A549 (cell line): ENCODE data around the gene NAV2. TPM values are rescaled to one million over a fixed set of nuclear protein-coding genes. Genes with fewer than 3 reads are reported as not detected.

ENCODE experiments used
- ATAC-seq, 2 experiments: fragments of 200-7000 bp in 1 of 2; fragments of >200 bp in 1 of 2; cut with Nextera tagmentation in 1 of 2; cut with Tn5 transposase in 1 of 2; 3 replicates each; pipeline versions ENCODE4 v1.8.0 to v1.9.1; 2018 to 2020; ENCODE audit warnings: mild to moderate bottlenecking in 1 of 2, moderate library complexity in 1 of 2
- CTCF ChIA-PET: fragments of 300-600 bp; sonication (Branson Sonifier 250); formaldehyde crosslinking; extraction: SDS; loops from one replicate; lab custom pipeline; 2021; ENCODE audit warnings: antibody characterized with exemption, inconsistent platforms; lab: Yijun Ruan, JAX
- POLR2A ChIA-PET: fragments of 350-600 bp; formaldehyde crosslinking; extraction: SDS; loops from one replicate; lab custom pipeline; 2021; ENCODE audit warnings: antibody characterized with exemption, inconsistent platforms; lab: Yijun Ruan, JAX
- DNase-seq, 2 experiments: peaks; one replicate each; pipeline versions ENCODE4 v3.0.0 to v3.0.0-alpha.2; 2011 to 2016; ENCODE audit warnings: low read depth in 1 of 2, low spot score in 1 of 2
- FAIRE-seq: peaks from 2 replicates; lab custom pipeline; 2011; peaks lifted over from hg19 to GRCh38; lab: Jason Lieb, UNC
- H3K27ac ChIP-seq, 2 experiments: fragments of >200 bp; sonication (Bioruptor Twin); formaldehyde crosslinking; 3 replicates each; pipeline ENCODE4 v1.5.1; 2016 to 2017
- H3K4me1 ChIP-seq: fragments of >200 bp; sonication (Bioruptor Twin); formaldehyde crosslinking; 3 replicates; pipeline ENCODE4 v1.6.1; 2016
- H3K4me2 ChIP-seq: fragments of >200 bp; sonication (Bioruptor Twin); formaldehyde crosslinking; 3 replicates; pipeline ENCODE4 v1.6.1; 2016
- H3K4me3 ChIP-seq: fragments of >200 bp; sonication (Bioruptor Twin); formaldehyde crosslinking; 3 replicates; pipeline ENCODE4 v1.5.1; 2016
- H3K9me3 ChIP-seq: fragments of >200 bp; sonication (Bioruptor Twin); formaldehyde crosslinking; 3 replicates; pipeline ENCODE4 v1.6.1; 2016
- CBX8 ChIP-seq: fragments of 200-600 bp; sonication (generic); IDR thresholded peaks from 2 replicates; pipeline ENCODE4 v1.6.1; 2016
- CHD2 ChIP-seq: fragments of 150-350 bp; IDR thresholded peaks from 2 replicates; pipeline ENCODE4 v1.6.1; 2014; ENCODE audit warnings: low read length; ENCODE audit not compliant: partially characterized antibody
- EHMT2 ChIP-seq: fragments of 200-600 bp; sonication (generic); IDR thresholded peaks from 2 replicates; pipeline ENCODE4 v1.6.1; 2016; ENCODE audit warnings: antibody characterized with exemption, low read depth, mild to moderate bottlenecking, moderate library complexity
- ESRRA ChIP-seq: fragments of 150-350 bp; IDR thresholded peaks from 2 replicates; pipeline ENCODE4 v1.6.1; 2014; ENCODE audit warnings: mild to moderate bottlenecking, low read length, borderline replicate concordance
- FOSB ChIP-seq: fragments of 250-450 bp; sonication (Bioruptor Pico); IDR thresholded peaks from 2 replicates; pipeline ENCODE4 v1.5.0; 2020; ENCODE audit warnings: mild to moderate bottlenecking, moderate library complexity
- HEYL ChIP-seq: fragments of 250-450 bp; sonication (Bioruptor Pico); IDR thresholded peaks from 2 replicates; pipeline ENCODE4 v1.8.0; 2021; ENCODE audit warnings: mild to moderate bottlenecking, moderate library complexity
- HOXA7 ChIP-seq: fragments of 250-450 bp; sonication (Bioruptor Pico); IDR thresholded peaks from 2 replicates; pipeline ENCODE4 v1.5.0; 2020; ENCODE audit warnings: mild to moderate bottlenecking, moderate library complexity
- JUNB ChIP-seq: fragments of >200 bp; sonication (Bioruptor Twin); formaldehyde crosslinking; IDR thresholded peaks from 2 replicates; pipeline ENCODE4 v1.6.1; 2016
- KDM1A ChIP-seq: fragments of 200-600 bp; sonication (generic); IDR thresholded peaks from 2 replicates; pipeline ENCODE4 v1.6.1; 2016; ENCODE audit warnings: low read depth, mild to moderate bottlenecking
- POLR2AphosphoS2 ChIP-seq: conservative IDR thresholded peaks from 2 replicates; pipeline ENCODE4 v1.6.1; 2012; ENCODE audit warnings: low read length, improper control_type of control experiment, inconsistent platforms
- RARB ChIP-seq: fragments of 250-450 bp; sonication (Bioruptor Pico); IDR thresholded peaks from 2 replicates; pipeline ENCODE4 v1.8.0; 2021; ENCODE audit warnings: mild to moderate bottlenecking, moderate library complexity
- RCOR1 ChIP-seq: fragments of 150-350 bp; IDR thresholded peaks from 2 replicates; pipeline ENCODE4 v1.6.1; 2014; ENCODE audit warnings: antibody characterized with exemption, low read length, low read depth
- RFX5 ChIP-seq: fragments of 450-650 bp; IDR thresholded peaks from 2 replicates; pipeline ENCODE4 v1.7.1; 2014; ENCODE audit warnings: antibody characterized with exemption, mild to moderate bottlenecking, moderate library complexity
- RNF2 ChIP-seq: fragments of 200-600 bp; sonication (generic); IDR thresholded peaks from 2 replicates; pipeline ENCODE4 v1.6.1; 2016; ENCODE audit warnings: low read depth, mild to moderate bottlenecking, antibody characterized with exemption, moderate library complexity, borderline replicate concordance
- SMC3 ChIP-seq: fragments of >200 bp; sonication (Bioruptor Twin); formaldehyde crosslinking; IDR thresholded peaks from 3 replicates; pipeline ENCODE4 v1.6.1; 2018; ENCODE audit warnings: inconsistent platforms
- TFCP2L1 ChIP-seq: fragments of 250-450 bp; sonication (Bioruptor Pico); IDR thresholded peaks from 2 replicates; pipeline ENCODE4 v1.5.0; 2021; ENCODE audit warnings: mild to moderate bottlenecking
- TP53 ChIP-seq: fragments of 250-450 bp; sonication (Bioruptor Pico); IDR thresholded peaks from 2 replicates; pipeline ENCODE4 v1.5.0; 2021; ENCODE audit warnings: mild to moderate bottlenecking, moderate library complexity
- ZFP36 ChIP-seq: fragments of 450-650 bp; IDR thresholded peaks from 2 replicates; pipeline ENCODE4 v1.6.1; 2014; ENCODE audit warnings: borderline replicate concordance; ENCODE audit not compliant: partially characterized antibody
- WGBS: methylation state at CpG from one replicate; pipeline ENCODE4 v1.1.6; 2017; ENCODE audit errors: missing lambda C conversion rate; 5-methylcytosine and 5-hydroxymethylcytosine counted together
- polyA plus RNA-seq, 4 experiments: library from polyadenylated mRNA; depleted of rRNA in 3 of 4; stranded (reverse); fragments of >200 nt; fragmentation: RNase III in 1 of 4; extraction: RNeasy Plus Mini Kit Qiagen cat#74134 plus additional on column Dnase treatment in 1 of 4; gene quantifications; 2 replicates in 3 of 4; 3 replicates in 1 of 4; pipeline ENCODE4 v1.2.3, GENCODE V29; 2011 to 2017
- TF ChIP-seq, protein P1 (sequence below): fragments of 250-450 bp; sonication (Bioruptor Pico); IDR thresholded peaks from 2 replicates; pipeline ENCODE4 v1.5.0; 2021; ENCODE audit warnings: mild to moderate bottlenecking, moderate library complexity, borderline replicate concordance
- TF ChIP-seq, protein P2 (sequence below): IDR thresholded peaks from 2 replicates; pipeline ENCODE4 v1.6.1; 2012
- TF ChIP-seq, protein P3 (sequence below): fragments of 200-600 bp; sonication (generic); IDR thresholded peaks from 2 replicates; pipeline ENCODE4 v1.6.1; 2016; ENCODE audit warnings: antibody characterized with exemption, mild to moderate bottlenecking, moderate library complexity
- TF ChIP-seq, protein P4 (sequence below): fragments of 450-650 bp; IDR thresholded peaks from 2 replicates; pipeline ENCODE4 v1.6.1; 2014; ENCODE audit warnings: antibody characterized with exemption

NAV2 gene
- polyA plus RNA-seq, 2 of the 4 experiments (the other 2 are of a cell fraction) = 4.9 to 19.8 TPM

DNA sequence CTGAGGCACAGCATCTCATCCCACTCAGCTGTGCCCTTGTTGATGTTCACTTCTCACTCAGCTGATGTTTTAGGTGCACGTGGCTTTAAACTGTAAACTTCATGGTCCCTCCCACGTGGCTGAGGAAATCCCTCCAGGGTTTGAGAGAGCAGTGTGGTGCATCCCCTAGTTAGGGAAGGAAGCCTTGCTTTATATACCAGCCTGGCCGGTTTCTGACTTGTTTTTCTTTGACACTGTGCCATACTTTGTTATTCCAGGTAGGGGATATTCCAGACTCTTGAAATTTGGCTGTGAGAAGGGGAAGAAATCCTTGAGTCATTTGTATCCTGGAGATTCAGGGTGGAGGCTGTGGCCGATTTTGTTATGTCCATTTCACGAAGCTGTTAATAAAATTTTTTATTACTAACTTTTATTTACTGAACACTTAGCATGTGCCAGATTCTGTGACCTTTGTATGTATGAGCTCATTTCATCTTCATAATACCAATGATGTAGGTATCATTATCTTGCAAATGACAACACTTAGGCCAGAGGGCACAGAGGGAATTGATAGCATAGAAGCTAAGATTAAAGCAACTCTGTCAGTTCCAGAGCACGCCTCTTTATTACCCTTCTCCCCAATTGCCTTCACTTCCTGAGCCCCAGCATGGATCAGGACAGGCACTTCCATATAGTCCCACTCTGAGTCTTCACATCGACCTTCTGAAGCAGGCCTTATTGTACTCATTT, 116.6 kb downstream of the NAV2 start:
- Histone ChIP-seq H3K4me2 (no peak overlapping the region), H3K9me3 (no peaks in the 10 kb centered on the region)
- 23% methylated on average over 7 of the region's 7 CpGs for WGBS
- no peak for FAIRE-seq
- TF ChIP-seq TFCP2L1 (CRISPR knock-in tag) (no peak), EHMT2 (no peak), ESRRA (no peak), RNF2 (no peak), RFX5 (no peak), CBX8 (no peak), CHD2 (no peak), POLR2AphosphoS2 (no peak), TP53 (CRISPR knock-in tag) (no peak), RCOR1 (no peak), FOSB (CRISPR knock-in tag) (no peak), HEYL (CRISPR knock-in tag) (no peak), KDM1A (no peak), HOXA7 (CRISPR knock-in tag) (no peak)
- TF ChIP-seq, protein P1, sequence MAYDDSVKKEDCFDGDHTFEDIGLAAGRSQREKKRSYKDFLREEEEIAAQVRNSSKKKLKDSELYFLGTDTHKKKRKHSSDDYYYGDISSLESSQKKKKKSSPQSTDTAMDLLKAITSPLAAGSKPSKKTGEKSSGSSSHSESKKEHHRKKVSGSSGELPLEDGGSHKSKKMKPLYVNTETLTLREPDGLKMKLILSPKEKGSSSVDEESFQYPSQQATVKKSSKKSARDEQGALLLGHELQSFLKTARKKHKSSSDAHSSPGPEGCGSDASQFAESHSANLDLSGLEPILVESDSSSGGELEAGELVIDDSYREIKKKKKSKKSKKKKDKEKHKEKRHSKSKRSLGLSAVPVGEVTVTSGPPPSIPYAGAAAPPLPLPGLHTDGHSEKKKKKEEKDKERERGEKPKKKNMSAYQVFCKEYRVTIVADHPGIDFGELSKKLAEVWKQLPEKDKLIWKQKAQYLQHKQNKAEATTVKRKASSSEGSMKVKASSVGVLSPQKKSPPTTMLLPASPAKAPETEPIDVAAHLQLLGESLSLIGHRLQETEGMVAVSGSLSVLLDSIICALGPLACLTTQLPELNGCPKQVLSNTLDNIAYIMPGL (CRISPR knock-in tag) = no peak
- TF ChIP-seq, protein P2, sequence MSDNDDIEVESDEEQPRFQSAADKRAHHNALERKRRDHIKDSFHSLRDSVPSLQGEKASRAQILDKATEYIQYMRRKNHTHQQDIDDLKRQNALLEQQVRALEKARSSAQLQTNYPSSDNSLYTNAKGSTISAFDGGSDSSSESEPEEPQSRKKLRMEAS = no peak
- TF ChIP-seq, protein P3, sequence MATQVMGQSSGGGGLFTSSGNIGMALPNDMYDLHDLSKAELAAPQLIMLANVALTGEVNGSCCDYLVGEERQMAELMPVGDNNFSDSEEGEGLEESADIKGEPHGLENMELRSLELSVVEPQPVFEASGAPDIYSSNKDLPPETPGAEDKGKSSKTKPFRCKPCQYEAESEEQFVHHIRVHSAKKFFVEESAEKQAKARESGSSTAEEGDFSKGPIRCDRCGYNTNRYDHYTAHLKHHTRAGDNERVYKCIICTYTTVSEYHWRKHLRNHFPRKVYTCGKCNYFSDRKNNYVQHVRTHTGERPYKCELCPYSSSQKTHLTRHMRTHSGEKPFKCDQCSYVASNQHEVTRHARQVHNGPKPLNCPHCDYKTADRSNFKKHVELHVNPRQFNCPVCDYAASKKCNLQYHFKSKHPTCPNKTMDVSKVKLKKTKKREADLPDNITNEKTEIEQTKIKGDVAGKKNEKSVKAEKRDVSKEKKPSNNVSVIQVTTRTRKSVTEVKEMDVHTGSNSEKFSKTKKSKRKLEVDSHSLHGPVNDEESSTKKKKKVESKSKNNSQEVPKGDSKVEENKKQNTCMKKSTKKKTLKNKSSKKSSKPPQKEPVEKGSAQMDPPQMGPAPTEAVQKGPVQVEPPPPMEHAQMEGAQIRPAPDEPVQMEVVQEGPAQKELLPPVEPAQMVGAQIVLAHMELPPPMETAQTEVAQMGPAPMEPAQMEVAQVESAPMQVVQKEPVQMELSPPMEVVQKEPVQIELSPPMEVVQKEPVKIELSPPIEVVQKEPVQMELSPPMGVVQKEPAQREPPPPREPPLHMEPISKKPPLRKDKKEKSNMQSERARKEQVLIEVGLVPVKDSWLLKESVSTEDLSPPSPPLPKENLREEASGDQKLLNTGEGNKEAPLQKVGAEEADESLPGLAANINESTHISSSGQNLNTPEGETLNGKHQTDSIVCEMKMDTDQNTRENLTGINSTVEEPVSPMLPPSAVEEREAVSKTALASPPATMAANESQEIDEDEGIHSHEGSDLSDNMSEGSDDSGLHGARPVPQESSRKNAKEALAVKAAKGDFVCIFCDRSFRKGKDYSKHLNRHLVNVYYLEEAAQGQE = no peak
- TF ChIP-seq, all 56 proteins: peak for 0
- DNase-seq = no peak
- ChIA-PET CTCF (interaction anchor here (0.8 to 1.0 kb wide), 2 partner anchors 9 to 75 kb away, joined by 3 read pairs; no protein-coding TSS in a partner anchor), POLR2A (no interaction called here)
- Histone ChIP-seq H3K4me1 (0 out of 3 replicates have a peak, but pooled peaks cover 5% of the 10 kb centered on the region), H3K27ac (no peak overlapping the region), H3K4me3 (no peak overlapping the region)
- ATAC-seq = no peak

DNA sequence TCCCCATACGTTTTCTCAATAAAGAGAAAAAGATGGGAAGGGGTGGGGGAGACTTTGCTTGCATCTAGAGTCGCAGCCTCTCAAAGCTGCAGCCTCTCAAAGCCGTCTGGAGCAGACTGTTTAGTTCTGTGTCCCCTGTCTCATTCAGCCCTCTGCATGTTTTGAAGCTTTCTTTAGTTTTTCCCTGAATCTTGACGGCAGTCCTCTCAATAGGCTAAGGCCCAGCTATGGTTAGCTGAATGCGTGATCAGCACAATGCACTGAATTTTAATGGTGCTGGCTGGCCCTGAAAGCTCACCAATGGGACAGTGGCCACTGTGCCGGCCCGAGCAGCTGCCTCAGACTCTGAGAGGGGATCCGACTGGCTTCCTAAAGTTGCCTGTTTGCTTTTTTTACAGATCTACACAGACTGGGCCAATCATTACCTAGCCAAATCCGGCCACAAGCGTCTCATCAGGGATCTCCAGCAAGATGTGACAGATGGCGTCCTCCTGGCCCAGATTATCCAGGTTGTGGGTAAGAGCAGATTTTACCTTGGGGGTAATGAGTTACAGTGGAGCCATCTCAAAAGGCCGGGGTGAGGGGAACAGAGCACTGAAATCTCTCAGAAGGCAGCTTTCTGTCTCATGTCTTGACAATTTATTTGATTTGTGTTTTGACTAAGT, 119.6 kb downstream of the NAV2 start:
- H3K27ac ChIP-seq = no peak overlapping the region
- no peak overlapping the region for H3K4me2 ChIP-seq
- TF ChIP-seq TFCP2L1 (CRISPR knock-in tag) (no peak), JUNB (no peak), HEYL (CRISPR knock-in tag) (no peak), SMC3 (no peak), ZFP36 (no peak), RARB (CRISPR knock-in tag) (no peak)
- TF ChIP-seq, protein P4, sequence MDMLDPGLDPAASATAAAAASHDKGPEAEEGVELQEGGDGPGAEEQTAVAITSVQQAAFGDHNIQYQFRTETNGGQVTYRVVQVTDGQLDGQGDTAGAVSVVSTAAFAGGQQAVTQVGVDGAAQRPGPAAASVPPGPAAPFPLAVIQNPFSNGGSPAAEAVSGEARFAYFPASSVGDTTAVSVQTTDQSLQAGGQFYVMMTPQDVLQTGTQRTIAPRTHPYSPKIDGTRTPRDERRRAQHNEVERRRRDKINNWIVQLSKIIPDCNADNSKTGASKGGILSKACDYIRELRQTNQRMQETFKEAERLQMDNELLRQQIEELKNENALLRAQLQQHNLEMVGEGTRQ = no peak
- TF ChIP-seq, protein P3 = no peak
- TF ChIP-seq, protein P2 = no peak
- FAIRE-seq = no peak
- ChIA-PET POLR2A (no interaction called here), CTCF (no interaction called here)
- no peak for DNase-seq
- 0 out of 3 replicates have a peak, but pooled peaks cover 5% of the 10 kb centered on the region for H3K4me1 ChIP-seq
- H3K9me3 ChIP-seq = no peaks in the 10 kb centered on the region
- no peak for ATAC-seq
- no peak overlapping the region for H3K4me3 ChIP-seq
- 69% methylated on average over 12 of the region's 12 CpGs for WGBS
